Endothelial cell of umbilical vein (primary cell): ENCODE results near the gene HELZ2. TPM values are rescaled to one million over a fixed set of nuclear protein-coding genes. Genes with fewer than 3 reads are reported as not detected.

Experiments
- BruUV-seq: library from RNA; stranded (reverse); fragments of 400-500 nt; replicated peaks from 2 replicates; lab custom pipeline; 2021; lab: Mats Ljungman, UMichigan
- CTCF ChIA-PET: fragments of 300-600, 350-600 bp; sonication (Branson Sonifier 250); formaldehyde crosslinking; loops from one replicate; lab custom pipeline; 2021; ENCODE audit warnings: antibody characterized with exemption, inconsistent platforms; lab: Charles Lee
- POLR2A ChIA-PET: fragments of 300-600, 350-600 bp; sonication (Branson Sonifier 250); formaldehyde crosslinking; loops from one replicate; lab custom pipeline; 2021; ENCODE audit warnings: antibody characterized with exemption, inconsistent platforms; lab: Charles Lee
- DNase-seq: peaks from one replicate; pipeline ENCODE4 v3.0.0-alpha.2; 2011; ENCODE audit warnings: low read depth, low spot score
- FAIRE-seq: peaks from 2 replicates; lab custom pipeline; 2011; peaks lifted over from hg19 to GRCh38; lab: Jason Lieb, UNC
- H2AFZ ChIP-seq: 2 replicates; pipeline ENCODE4 v1.6.0; 2012; ENCODE audit warnings: low read depth, low read length, control low read depth, inconsistent platforms
- H3K27ac ChIP-seq: 2 replicates; pipeline ENCODE4 v1.5.1; 2011; ENCODE audit warnings: low read depth, mild to moderate bottlenecking, control low read depth, low read length, moderate library complexity; ENCODE audit not compliant: insufficient read depth
- H3K27me3 ChIP-seq, 2 experiments: 2 replicates each; pipeline versions ENCODE4 v1.6.0 to v1.6.1; 2011; ENCODE audit warnings: low read length in 2 of 2, mixed read lengths in 1 of 2; ENCODE audit not compliant: control insufficient read depth in 2 of 2, insufficient read depth in 2 of 2
- H3K36me3 ChIP-seq, 2 experiments: 2 replicates in 1 of 2; 3 replicates in 1 of 2; pipeline ENCODE4 v1.5.1; 2011; ENCODE audit warnings: low read length in 2 of 2, mild to moderate bottlenecking in 1 of 2, moderate library complexity in 1 of 2; ENCODE audit not compliant: control insufficient read depth in 2 of 2, insufficient read depth in 2 of 2; ENCODE audit errors: extremely low read depth in 1 of 2
- H3K4me1 ChIP-seq: 3 replicates; pipeline ENCODE4 v1.5.1; 2011; ENCODE audit warnings: mild to moderate bottlenecking, low read length; ENCODE audit not compliant: control insufficient read depth, insufficient read depth; ENCODE audit errors: extremely low read depth
- H3K4me2 ChIP-seq: 2 replicates; pipeline ENCODE4 v1.6.1; 2011; ENCODE audit warnings: low read length, control low read depth, mixed read lengths; ENCODE audit not compliant: insufficient read depth
- H3K4me3 ChIP-seq, 3 experiments: fragments of 200-600 bp in 1 of 3; sonication (generic), shearing (Covaris generic) in 1 of 3; replicated peaks in 1 of 3; 2 replicates each; pipeline ENCODE4 v1.5.1; 2011 to 2016; ENCODE audit warnings: control low read depth in 3 of 3, low read length in 3 of 3, mild to moderate bottlenecking in 2 of 3, inconsistent platforms in 1 of 3, low read depth in 1 of 3, moderate library complexity in 1 of 3; ENCODE audit not compliant: insufficient read depth in 1 of 3
- H3K79me2 ChIP-seq: 2 replicates; pipeline ENCODE4 v1.6.0; 2012; ENCODE audit warnings: low read length, inconsistent platforms; ENCODE audit not compliant: control insufficient read depth, insufficient read depth
- H3K9ac ChIP-seq: replicated peaks from 2 replicates; pipeline ENCODE3; 2011; ENCODE audit warnings: low read length, control low read depth; ENCODE audit not compliant: insufficient read depth; ENCODE audit errors: extremely low read depth
- H3K9me1 ChIP-seq: replicated peaks from 3 replicates; pipeline ENCODE4 v1.6.0; 2011; ENCODE audit warnings: mild to moderate bottlenecking, low read length; ENCODE audit not compliant: control insufficient read depth, insufficient read depth; ENCODE audit errors: extremely low read depth
- H3K9me3 ChIP-seq: replicated peaks from 2 replicates; pipeline ENCODE4 v1.5.1; 2012; ENCODE audit warnings: low read length, inconsistent platforms; ENCODE audit not compliant: control insufficient read depth, insufficient read depth
- H4K20me1 ChIP-seq: replicated peaks from 2 replicates; pipeline ENCODE3; 2011; ENCODE audit warnings: mild to moderate bottlenecking, low read length; ENCODE audit not compliant: control insufficient read depth, insufficient read depth; ENCODE audit errors: extremely low read depth
- EZH2 ChIP-seq: IDR thresholded peaks from 2 replicates; pipeline ENCODE4 v1.6.1; 2012; ENCODE audit warnings: borderline replicate concordance, low read depth, mild to moderate bottlenecking, moderate library complexity, low read length, inconsistent platforms; ENCODE audit not compliant: severe bottlenecking
- FOS ChIP-seq: IDR thresholded peaks from 2 replicates; pipeline ENCODE4 v1.6.1; 2011; ENCODE audit warnings: mild to moderate bottlenecking, low read length, moderate library complexity, borderline replicate concordance; ENCODE audit not compliant: insufficient read depth
- GATA2 ChIP-seq: IDR thresholded peaks from 2 replicates; pipeline ENCODE4 v1.7.0; 2011; ENCODE audit warnings: low read depth, mild to moderate bottlenecking, moderate library complexity, mixed read lengths, low read length; ENCODE audit not compliant: insufficient read length, insufficient read depth
- JUN ChIP-seq: IDR thresholded peaks from 2 replicates; pipeline ENCODE4 v1.6.1; 2011; ENCODE audit warnings: borderline replicate concordance, low read depth; ENCODE audit not compliant: insufficient read length, insufficient read depth
- MYC ChIP-seq: IDR thresholded peaks from one replicate; pipeline ENCODE4 v1.6.1; 2011; ENCODE audit warnings: mild to moderate bottlenecking, low read depth, low read length
- POLR2A ChIP-seq: IDR thresholded peaks from 2 replicates; pipeline ENCODE4 v1.6.1; 2012; ENCODE audit warnings: low read depth, mild to moderate bottlenecking, control low read depth, low read length
- POLR2AphosphoS5 ChIP-seq: IDR thresholded peaks from 2 replicates; pipeline ENCODE4 v1.6.1; 2012; ENCODE audit warnings: low read depth, mild to moderate bottlenecking, control low read depth, low read length, moderate library complexity; ENCODE audit not compliant: insufficient read depth
- dilution Hi-C: fragments of 300-500 bp; cut with MboI; formaldehyde crosslinking; loops from one replicate; pipeline ENCODE4 v1.15.0; 2019; ENCODE audit warnings: low sequenced_read_pairs; ENCODE audit not compliant: extremely low pct_ligation_motif_present
- intact Hi-C: fragments of 100-400 bp; cut with micrococcal nuclease; formaldehyde crosslinking; loops from one replicate; pipeline ENCODE4 v1.10.0; 2022
- polyA plus RNA-seq, 4 experiments: library from polyadenylated mRNA; depleted of rRNA in 3 of 4; stranded (reverse) in 3 of 4; unstranded in 1 of 4; fragments of >200 nt; gene quantifications; 2 replicates each; pipeline versions ENCODE4 v1.2.1 to v1.2.3, GENCODE V29; 2011 to 2012; ENCODE audit warnings: missing spikeins in 1 of 4
- total RNA-seq: library from RNA; stranded (reverse); gene quantifications from 2 replicates; pipeline ENCODE4 v1.2.3, GENCODE V29; 2021
- TF ChIP-seq, protein P1 (sequence below): IDR thresholded peaks from 2 replicates; pipeline ENCODE4 v1.6.1; 2011; ENCODE audit not compliant: insufficient read depth, insufficient read length
- TF ChIP-seq, protein P2 (sequence below), 2 donors: IDR thresholded peaks; 1 replicate in 1 of 2; 2 replicates in 1 of 2; pipeline ENCODE4 v1.5.1; 2011; ENCODE audit warnings: low read length in 2 of 2, mild to moderate bottlenecking in 2 of 2, moderate library complexity in 2 of 2, control low read depth in 1 of 2, inconsistent platforms in 1 of 2, low read depth in 1 of 2; ENCODE audit not compliant: insufficient read depth in 1 of 2; ENCODE audit errors: extremely low read depth in 1 of 2

The HELZ2 gene
- total and polyA plus RNA-seq, 2 donors (not counting 3 experiments of a cell fraction or from before 2014, with no cell fraction given) = 10.6 to 33.2 TPM

DNA sequence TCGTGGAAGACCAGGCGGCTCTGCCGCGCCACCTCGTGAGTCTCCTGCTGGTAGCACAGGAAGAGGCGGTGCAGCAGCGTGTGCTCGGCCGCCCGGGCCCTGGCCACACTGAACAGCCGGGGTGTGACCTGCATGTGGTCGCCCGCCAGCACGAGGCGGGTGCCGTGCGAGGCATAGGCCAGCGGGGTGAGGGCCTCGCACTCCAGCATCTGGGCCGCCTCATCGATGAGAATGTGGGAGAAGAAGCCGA, 7.0 kb downstream of the HELZ2 start:
- Histone ChIP-seq H3K4me1 (no peaks in the 10 kb centered on the region), H3K36me3 (peaks cover 0 to 6% of the 10 kb centered on the region in 2 experiments), H3K4me2 (no peak overlapping the region), H3K9me3 (no peaks in the 10 kb centered on the region), H4K20me1 (no peaks in the 10 kb centered on the region), H2AFZ (no peak overlapping the region), H3K4me3 (no peak overlapping the region), H3K79me2 (no peaks in the 10 kb centered on the region), H3K27ac (no peak overlapping the region), H3K27me3 (no peaks in the 10 kb centered on the region), H3K9ac (no peak overlapping the region), H3K9me1 (no peaks in the 10 kb centered on the region)
- intact Hi-C loops (no loop called here), dilution Hi-C loops (no loop called here)
- DNase-seq (no peak), FAIRE-seq (no peak)
- ChIA-PET CTCF (interaction anchor here (0.9 to 1.4 kb wide), 2 partner anchors 15 to 21 kb away, joined by 3 read pairs; no protein-coding TSS in a partner anchor), POLR2A (no interaction called here)
- no TSS peak for BruUV-seq
- TF ChIP-seq, protein P1, sequence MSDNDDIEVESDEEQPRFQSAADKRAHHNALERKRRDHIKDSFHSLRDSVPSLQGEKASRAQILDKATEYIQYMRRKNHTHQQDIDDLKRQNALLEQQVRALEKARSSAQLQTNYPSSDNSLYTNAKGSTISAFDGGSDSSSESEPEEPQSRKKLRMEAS = no peak
- TF ChIP-seq JUN = no peak
- TF ChIP-seq EZH2 = no peak
- TF ChIP-seq GATA2 = no peak
- no peak for TF ChIP-seq POLR2A
- TF ChIP-seq, protein P2, sequence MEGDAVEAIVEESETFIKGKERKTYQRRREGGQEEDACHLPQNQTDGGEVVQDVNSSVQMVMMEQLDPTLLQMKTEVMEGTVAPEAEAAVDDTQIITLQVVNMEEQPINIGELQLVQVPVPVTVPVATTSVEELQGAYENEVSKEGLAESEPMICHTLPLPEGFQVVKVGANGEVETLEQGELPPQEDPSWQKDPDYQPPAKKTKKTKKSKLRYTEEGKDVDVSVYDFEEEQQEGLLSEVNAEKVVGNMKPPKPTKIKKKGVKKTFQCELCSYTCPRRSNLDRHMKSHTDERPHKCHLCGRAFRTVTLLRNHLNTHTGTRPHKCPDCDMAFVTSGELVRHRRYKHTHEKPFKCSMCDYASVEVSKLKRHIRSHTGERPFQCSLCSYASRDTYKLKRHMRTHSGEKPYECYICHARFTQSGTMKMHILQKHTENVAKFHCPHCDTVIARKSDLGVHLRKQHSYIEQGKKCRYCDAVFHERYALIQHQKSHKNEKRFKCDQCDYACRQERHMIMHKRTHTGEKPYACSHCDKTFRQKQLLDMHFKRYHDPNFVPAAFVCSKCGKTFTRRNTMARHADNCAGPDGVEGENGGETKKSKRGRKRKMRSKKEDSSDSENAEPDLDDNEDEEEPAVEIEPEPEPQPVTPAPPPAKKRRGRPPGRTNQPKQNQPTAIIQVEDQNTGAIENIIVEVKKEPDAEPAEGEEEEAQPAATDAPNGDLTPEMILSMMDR (IDR thresholded peaks at IDR 0.05; ENCODE audit: extremely low read depth in 1 of 2, insufficient read depth in 1 of 2, low read depth in 1 of 2, low read length in 2 of 2) = no peak
- no peak for TF ChIP-seq FOS
- TF ChIP-seq POLR2AphosphoS5 = no peak
- TF ChIP-seq MYC = no peak
